GM18858 (cell line): ENCODE data around the gene DAB2IP.

Experiments
- ATAC-seq: cut with Tn5 transposase; IDR thresholded peaks from one replicate; pipeline ENCODE4 v1.9.1; 2021; ENCODE audit not compliant: unreplicated experiment

DAB2IP gene

GRCh38 chr9:121700165-121700831 is 48.9 kb downstream of the DAB2IP start:
- no peak for ATAC-seq

- no peak for ATAC-seq
Measured at GRCh38 chr9:121700832-121701419, 49.5 kb downstream of the DAB2IP start.

- ATAC-seq, result no peak
Measured at GRCh38 chr9:121701736-121702261, 50.4 kb downstream of the DAB2IP start.

DNA sequence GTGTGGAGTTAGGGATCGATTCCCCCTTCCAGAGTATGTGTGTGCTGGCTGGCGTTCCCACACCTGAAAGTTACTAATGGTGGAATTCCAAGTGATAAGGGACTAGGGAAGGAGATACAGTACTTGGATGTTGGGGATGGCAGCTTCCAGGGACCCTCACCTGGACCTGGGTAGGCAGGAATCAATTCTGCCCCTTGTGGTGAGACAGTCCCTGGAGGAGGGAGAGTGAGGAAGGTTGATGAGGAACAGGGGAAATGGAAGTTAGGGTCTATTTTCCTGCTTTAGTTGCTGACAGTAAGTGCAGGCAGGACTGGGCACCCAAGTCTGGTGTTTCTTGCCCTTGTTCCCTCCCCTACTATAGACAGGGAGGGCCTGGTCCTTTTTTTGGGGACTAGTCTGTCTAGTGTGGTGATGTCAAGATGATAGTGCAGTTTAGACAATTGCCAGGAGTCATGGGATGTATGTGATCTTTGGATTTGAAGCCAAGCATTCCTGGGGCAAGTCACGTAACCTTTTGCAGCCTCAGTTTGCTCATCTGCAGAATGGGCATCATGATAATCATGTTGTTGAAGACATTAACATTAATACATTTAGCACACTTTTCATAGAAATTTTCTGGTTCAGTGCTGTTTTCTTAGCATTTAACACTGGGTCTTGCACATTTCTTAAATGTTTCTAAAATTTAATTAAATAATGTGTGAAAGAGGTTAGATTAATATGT is 51.7 kb downstream of the DAB2IP start:
- ATAC-seq, result no peak

- ATAC-seq, result no peak
Measured at GRCh38 chr9:121704281-121704680, 52.8 kb downstream of the DAB2IP start.

GRCh38 chr9:121706149-121706750 is 54.8 kb downstream of the DAB2IP start:
- ATAC-seq, result no peak

GRCh38 chr9:121707477-121708424 is 56.3 kb downstream of the DAB2IP start:
- peak; percentile 87 for ATAC-seq

- no peak for ATAC-seq
Measured at GRCh38 chr9:121708768-121709488, 57.5 kb downstream of the DAB2IP start.

DNA sequence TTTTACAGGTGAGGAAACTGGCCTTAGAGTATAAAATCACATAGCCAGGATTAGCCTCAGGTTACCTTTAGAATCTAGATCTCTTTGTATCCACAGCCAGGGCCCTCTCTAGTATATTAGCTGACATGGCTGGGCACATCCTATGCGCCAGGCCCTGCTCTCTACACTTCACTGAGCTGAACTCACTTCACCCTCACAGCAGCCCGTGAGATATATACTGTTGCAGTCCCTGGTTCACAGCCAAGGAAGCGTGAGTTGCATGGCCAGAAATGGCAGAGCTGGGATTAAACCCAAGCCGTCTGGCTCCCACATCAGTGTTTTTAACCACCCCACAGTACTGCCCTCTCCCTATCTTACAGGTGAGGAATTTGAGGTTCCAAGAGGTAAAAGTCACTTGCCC is 58.4 kb downstream of the DAB2IP start:
- ATAC-seq, result no peak

- no peak for ATAC-seq
Measured at GRCh38 chr9:121711281-121711680, 59.8 kb downstream of the DAB2IP start.

DNA sequence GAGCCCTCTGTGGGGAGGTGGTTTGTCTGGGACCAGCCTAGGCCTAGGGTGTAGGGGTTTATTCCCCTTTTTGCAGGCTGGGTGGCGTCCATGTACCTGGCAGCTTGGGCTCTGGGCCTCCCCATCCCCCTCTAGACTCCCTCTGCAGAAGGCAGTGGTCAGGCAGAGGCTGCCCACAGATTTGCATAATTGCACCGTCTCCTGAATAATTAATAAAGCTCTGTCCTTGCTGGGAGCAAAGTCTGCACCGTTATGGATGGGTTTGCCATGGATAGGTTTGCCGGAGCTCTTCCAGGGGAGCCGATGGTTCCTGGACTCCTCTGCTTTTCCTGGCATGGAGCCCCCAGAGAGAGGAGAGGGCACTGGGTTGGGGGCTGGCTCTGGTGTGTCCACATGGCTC is 60.4 kb downstream of the DAB2IP start:
- no peak for ATAC-seq

- ATAC-seq, result no peak
Measured at GRCh38 chr9:121713400-121714070, 62.1 kb downstream of the DAB2IP start.

- ATAC-seq, result no peak
Measured at GRCh38 chr9:121714075-121714705, 62.8 kb downstream of the DAB2IP start.

GRCh38 chr9:121714873-121715272 is 63.4 kb downstream of the DAB2IP start:
- ATAC-seq, result no peak

GRCh38 chr9:121717141-121717991 is 65.9 kb downstream of the DAB2IP start:
- no peak for ATAC-seq

DNA sequence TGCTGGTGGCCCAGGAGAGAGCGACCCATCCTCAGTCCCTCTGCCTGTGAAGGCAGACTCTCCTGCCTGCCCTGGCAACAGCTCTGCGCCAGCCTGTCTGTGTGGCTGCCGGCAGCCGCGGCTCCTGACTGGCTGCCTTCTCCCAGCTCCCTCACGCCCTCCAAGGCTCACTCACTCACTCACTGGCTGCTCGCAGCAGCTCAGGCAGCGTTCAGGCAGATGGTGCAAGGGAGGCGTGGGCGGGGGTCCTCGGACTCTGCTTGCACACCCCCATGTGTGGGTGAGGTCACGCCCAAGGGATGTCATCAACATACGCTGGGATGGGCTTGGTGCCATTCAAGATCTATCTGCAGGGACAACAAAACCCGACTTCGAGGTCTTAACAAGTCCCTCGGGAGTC is 66.7 kb downstream of the DAB2IP start:
- no peak for ATAC-seq

DNA sequence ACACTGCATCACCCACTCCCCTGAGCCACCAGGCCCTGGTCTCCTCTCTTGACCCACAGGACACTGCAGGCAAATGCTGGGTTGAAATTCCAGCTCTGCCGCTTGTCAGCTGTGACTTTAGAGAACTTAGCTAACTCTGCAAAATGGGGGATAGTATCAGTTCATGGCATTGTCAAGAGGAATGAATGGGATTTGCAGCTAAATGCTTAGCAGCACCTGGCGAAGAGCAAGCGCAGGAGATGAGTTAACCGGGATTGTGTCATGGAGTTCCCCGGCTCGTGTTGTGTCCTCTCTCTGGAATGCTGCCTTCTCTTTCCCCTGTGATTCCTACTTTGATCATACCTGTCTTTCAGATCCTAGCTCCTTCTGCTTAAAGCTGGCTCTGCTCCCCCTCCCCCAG is 67.1 kb downstream of the DAB2IP start:
- no peak for ATAC-seq
